ENCODE data around the gene PALD1.
"Not testable (repeated sequence)": the region's sequence is repeated elsewhere in the genome, so short reads cannot be mapped to it uniquely, and the experiment has no call there.

Gene PALD1

GRCh38 chr10:70481831-70482530, 3.4 kb downstream of the PALD1 start:
- no peak overlapping the region for H3K4me3 ChIP-seq (ENCODE audit: low read length)
- no peak for TF ChIP-seq ZNF274 (IDR thresholded peaks at IDR 0.05; ENCODE audit: low read depth, low read length)

GRCh38 chr10:70482982-70483760, 4.6 kb downstream of the PALD1 start:
- no peak overlapping the region for H3K4me3 ChIP-seq (ENCODE audit: low read length)
- TF ChIP-seq ZNF274 (IDR thresholded peaks at IDR 0.05; ENCODE audit: low read depth, low read length), result no peak

GRCh38 chr10:70483872-70484271, 5.3 kb downstream of the PALD1 start:
- H3K4me3 ChIP-seq (ENCODE audit: low read length), result not testable (repeated sequence)

GRCh38 chr10:70487824-70488223, 9.3 kb downstream of the PALD1 start:
- TF ChIP-seq ZNF274 (IDR thresholded peaks at IDR 0.05; ENCODE audit: low read depth, low read length), result no peak
- no peak overlapping the region for H3K4me3 ChIP-seq (ENCODE audit: low read length)

GRCh38 chr10:70490142-70490541, 11.6 kb downstream of the PALD1 start:
- no peak for TF ChIP-seq ZNF274 (IDR thresholded peaks at IDR 0.05; ENCODE audit: low read depth, low read length)
- H3K4me3 ChIP-seq (ENCODE audit: low read length), result no peak overlapping the region

- H3K4me3 ChIP-seq (ENCODE audit: low read length), result no peak overlapping the region
- TF ChIP-seq ZNF274 (IDR thresholded peaks at IDR 0.05; ENCODE audit: low read depth, low read length), result no peak
These were observed 13.0 kb downstream of the PALD1 start for GRCh38 chr10:70491614-70492013.

- TF ChIP-seq ZNF274 (IDR thresholded peaks at IDR 0.05; ENCODE audit: low read depth, low read length), result no peak
- H3K4me3 ChIP-seq (ENCODE audit: low read length), result peak overlapping the region; percentile 50; the same call in 1 of the 2 replicates
These were observed 14.5 kb downstream of the PALD1 start for GRCh38 chr10:70492786-70493659.

- TF ChIP-seq ZNF274 (IDR thresholded peaks at IDR 0.05; ENCODE audit: low read depth, low read length), result no peak
- peak overlapping the region; percentile 50; the same call in 1 of the 2 replicates for H3K4me3 ChIP-seq (ENCODE audit: low read length)
These were observed 15.2 kb downstream of the PALD1 start for GRCh38 chr10:70493660-70494234.

GRCh38 chr10:70494536-70494935, 16.0 kb downstream of the PALD1 start:
- H3K4me3 ChIP-seq (ENCODE audit: low read length), result peak overlapping the region; percentile 12; the same call in 1 of the 2 replicates
- no peak for TF ChIP-seq ZNF274 (IDR thresholded peaks at IDR 0.05; ENCODE audit: low read depth, low read length)

- TF ChIP-seq ZNF274 (IDR thresholded peaks at IDR 0.05; ENCODE audit: low read depth, low read length), result no peak
- H3K4me3 ChIP-seq (ENCODE audit: low read length), result peak overlapping the region; percentile 12; the same call in 1 of the 2 replicates
These were observed 16.4 kb downstream of the PALD1 start for GRCh38 chr10:70494966-70495365.

- no peak for TF ChIP-seq ZNF274 (IDR thresholded peaks at IDR 0.05; ENCODE audit: low read depth, low read length)
- H3K4me3 ChIP-seq (ENCODE audit: low read length), result no peak overlapping the region
These were observed 17.2 kb downstream of the PALD1 start for GRCh38 chr10:70495691-70496261.

- TF ChIP-seq ZNF274 (IDR thresholded peaks at IDR 0.05; ENCODE audit: low read depth, low read length), result no peak
- H3K4me3 ChIP-seq (ENCODE audit: low read length), result no peak overlapping the region
These were observed 18.0 kb downstream of the PALD1 start for GRCh38 chr10:70496341-70497119.

GRCh38 chr10:70497120-70497545, 18.6 kb downstream of the PALD1 start:
- no peak overlapping the region for H3K4me3 ChIP-seq (ENCODE audit: low read length)
- TF ChIP-seq ZNF274 (IDR thresholded peaks at IDR 0.05; ENCODE audit: low read depth, low read length), result no peak
